Endothelial cell of umbilical vein (primary cell): ENCODE data around the gene AKAP13. TPM values are rescaled to one million over a fixed set of nuclear protein-coding genes. Genes with fewer than 3 reads are reported as not detected.

Experiments used
- BruUV-seq: library from RNA; stranded (reverse); fragments of 400-500 nt; replicated peaks from 2 replicates; lab custom pipeline; 2021; lab: Mats Ljungman, UMichigan
- CTCF ChIA-PET: fragments of 300-600, 350-600 bp; sonication (Branson Sonifier 250); formaldehyde crosslinking; loops from one replicate; lab custom pipeline; 2021; ENCODE audit warnings: antibody characterized with exemption, inconsistent platforms; lab: Charles Lee
- POLR2A ChIA-PET: fragments of 300-600, 350-600 bp; sonication (Branson Sonifier 250); formaldehyde crosslinking; loops from one replicate; lab custom pipeline; 2021; ENCODE audit warnings: antibody characterized with exemption, inconsistent platforms; lab: Charles Lee
- DNase-seq: peaks from one replicate; pipeline ENCODE4 v3.0.0-alpha.2; 2011; ENCODE audit warnings: low read depth, low spot score
- FAIRE-seq: peaks from 2 replicates; lab custom pipeline; 2011; peaks lifted over from hg19 to GRCh38; lab: Jason Lieb, UNC
- H2AFZ ChIP-seq: 2 replicates; pipeline ENCODE4 v1.6.0; 2012; ENCODE audit warnings: low read depth, low read length, control low read depth, inconsistent platforms
- H3K27ac ChIP-seq: 2 replicates; pipeline ENCODE4 v1.5.1; 2011; ENCODE audit warnings: low read depth, mild to moderate bottlenecking, control low read depth, low read length, moderate library complexity; ENCODE audit not compliant: insufficient read depth
- H3K27me3 ChIP-seq, 2 experiments: 2 replicates each; pipeline versions ENCODE4 v1.6.0 to v1.6.1; 2011; ENCODE audit warnings: low read length in 2 of 2, mixed read lengths in 1 of 2; ENCODE audit not compliant: control insufficient read depth in 2 of 2, insufficient read depth in 2 of 2
- H3K36me3 ChIP-seq, 2 experiments: 2 replicates in 1 of 2; 3 replicates in 1 of 2; pipeline ENCODE4 v1.5.1; 2011; ENCODE audit warnings: low read length in 2 of 2, mild to moderate bottlenecking in 1 of 2, moderate library complexity in 1 of 2; ENCODE audit not compliant: control insufficient read depth in 2 of 2, insufficient read depth in 2 of 2; ENCODE audit errors: extremely low read depth in 1 of 2
- H3K4me1 ChIP-seq: 3 replicates; pipeline ENCODE4 v1.5.1; 2011; ENCODE audit warnings: mild to moderate bottlenecking, low read length; ENCODE audit not compliant: control insufficient read depth, insufficient read depth; ENCODE audit errors: extremely low read depth
- H3K4me2 ChIP-seq: 2 replicates; pipeline ENCODE4 v1.6.1; 2011; ENCODE audit warnings: low read length, control low read depth, mixed read lengths; ENCODE audit not compliant: insufficient read depth
- H3K4me3 ChIP-seq, 3 experiments: fragments of 200-600 bp in 1 of 3; sonication (generic), shearing (Covaris generic) in 1 of 3; replicated peaks in 1 of 3; 2 replicates each; pipeline ENCODE4 v1.5.1; 2011 to 2016; ENCODE audit warnings: control low read depth in 3 of 3, low read length in 3 of 3, mild to moderate bottlenecking in 2 of 3, inconsistent platforms in 1 of 3, low read depth in 1 of 3, moderate library complexity in 1 of 3; ENCODE audit not compliant: insufficient read depth in 1 of 3
- H3K79me2 ChIP-seq: 2 replicates; pipeline ENCODE4 v1.6.0; 2012; ENCODE audit warnings: low read length, inconsistent platforms; ENCODE audit not compliant: control insufficient read depth, insufficient read depth
- H3K9ac ChIP-seq: replicated peaks from 2 replicates; pipeline ENCODE3; 2011; ENCODE audit warnings: low read length, control low read depth; ENCODE audit not compliant: insufficient read depth; ENCODE audit errors: extremely low read depth
- H3K9me1 ChIP-seq: replicated peaks from 3 replicates; pipeline ENCODE4 v1.6.0; 2011; ENCODE audit warnings: mild to moderate bottlenecking, low read length; ENCODE audit not compliant: control insufficient read depth, insufficient read depth; ENCODE audit errors: extremely low read depth
- H3K9me3 ChIP-seq: replicated peaks from 2 replicates; pipeline ENCODE4 v1.5.1; 2012; ENCODE audit warnings: low read length, inconsistent platforms; ENCODE audit not compliant: control insufficient read depth, insufficient read depth
- H4K20me1 ChIP-seq: replicated peaks from 2 replicates; pipeline ENCODE3; 2011; ENCODE audit warnings: mild to moderate bottlenecking, low read length; ENCODE audit not compliant: control insufficient read depth, insufficient read depth; ENCODE audit errors: extremely low read depth
- JUN ChIP-seq: IDR thresholded peaks from 2 replicates; pipeline ENCODE4 v1.6.1; 2011; ENCODE audit warnings: borderline replicate concordance, low read depth; ENCODE audit not compliant: insufficient read length, insufficient read depth
- MYC ChIP-seq: IDR thresholded peaks from one replicate; pipeline ENCODE4 v1.6.1; 2011; ENCODE audit warnings: mild to moderate bottlenecking, low read depth, low read length
- dilution Hi-C: fragments of 300-500 bp; cut with MboI; formaldehyde crosslinking; loops from one replicate; pipeline ENCODE4 v1.15.0; 2019; ENCODE audit warnings: low sequenced_read_pairs; ENCODE audit not compliant: extremely low pct_ligation_motif_present
- intact Hi-C: fragments of 100-400 bp; cut with micrococcal nuclease; formaldehyde crosslinking; loops from one replicate; pipeline ENCODE4 v1.10.0; 2022
- polyA plus RNA-seq, 4 experiments: library from polyadenylated mRNA; depleted of rRNA in 3 of 4; stranded (reverse) in 3 of 4; unstranded in 1 of 4; fragments of >200 nt; gene quantifications; 2 replicates each; pipeline versions ENCODE4 v1.2.1 to v1.2.3, GENCODE V29; 2011 to 2012; ENCODE audit warnings: missing spikeins in 1 of 4
- total RNA-seq: library from RNA; stranded (reverse); gene quantifications from 2 replicates; pipeline ENCODE4 v1.2.3, GENCODE V29; 2021

Gene AKAP13
- total and polyA plus RNA-seq, 2 donors (not counting 3 experiments of a cell fraction or from before 2014, with no cell fraction given), result 22.8 to 87.8 TPM

- no peaks in the 10 kb centered on the region for H3K9me3 ChIP-seq
- no peaks in the 10 kb centered on the region for H3K9me1 ChIP-seq
- no peaks in the 10 kb centered on the region for H3K27me3 ChIP-seq
- intact Hi-C loops (no loop called here), dilution Hi-C loops (no loop called here)
- peaks cover 2 to 3% of the 10 kb centered on the region in 2 experiments for H3K36me3 ChIP-seq
- peak overlapping the region; percentile 11 for H3K9ac ChIP-seq
- no peaks in the 10 kb centered on the region for H4K20me1 ChIP-seq
- BruUV-seq, result no TSS peak
- TF ChIP-seq JUN, result peak; percentile 41
- no peak for TF ChIP-seq MYC
- peaks cover 15% of the 10 kb centered on the region for H3K4me1 ChIP-seq
- H3K4me2 ChIP-seq, result peak overlapping the region; percentile 1
- no peak overlapping the region for H2AFZ ChIP-seq
- H3K79me2 ChIP-seq, result peaks cover 2% of the 10 kb centered on the region
- peak; percentile 87 for FAIRE-seq
- H3K27ac ChIP-seq, result peak overlapping the region; percentile 60
- ChIA-PET CTCF (interaction anchor here (0.9 to 1.9 kb wide), 4 partner anchors 9 to 20 kb away, joined by 3 to 6 read pairs (median 4); no protein-coding TSS in a partner anchor), POLR2A (interaction anchor here (0.6 kb wide), 1 partner anchor 194 kb away, joined by 3 read pairs; no protein-coding TSS in a partner anchor)
- no peak overlapping the region for H3K4me3 ChIP-seq
- peak; percentile 93 for DNase-seq
Observed at GRCh38 chr15:85598718-85599398, 218.5 kb downstream of the AKAP13 start.

- Histone ChIP-seq H3K27ac (no peak overlapping the region), H3K27me3 (no peaks in the 10 kb centered on the region), H3K4me3 (no peak overlapping the region), H3K4me2 (no peak overlapping the region), H4K20me1 (no peaks in the 10 kb centered on the region), H3K9me3 (no peaks in the 10 kb centered on the region), H3K36me3 (peaks cover 2 to 3% of the 10 kb centered on the region in 2 experiments), H3K79me2 (peaks cover 2% of the 10 kb centered on the region), H3K9me1 (no peaks in the 10 kb centered on the region), H3K4me1 (peaks cover 15% of the 10 kb centered on the region), H2AFZ (no peak overlapping the region), H3K9ac (no peak overlapping the region)
- FAIRE-seq (no peak), DNase-seq (no peak)
- ChIA-PET CTCF (interaction anchor here (1.9 to 2.1 kb wide), 2 partner anchors 8 kb away, joined by 6 to 10 read pairs; no protein-coding TSS in a partner anchor), POLR2A (no interaction called here)
- dilution Hi-C loops, result no loop called here
- no TSS peak for BruUV-seq
- intact Hi-C loops, result no loop called here
- TF ChIP-seq MYC (no peak), JUN (no peak)
Observed at GRCh38 chr15:85600001-85600400, 219.6 kb downstream of the AKAP13 start.
